Gastroesophageal sphincter (tissue), 4 donors: Measurements from ENCODE around the gene PLPP3. TPM values are rescaled to one million over a fixed set of nuclear protein-coding genes. Genes with fewer than 3 reads are reported as not detected.

Experiments
- ATAC-seq: fragments of 150-250 bp; one replicate; pipeline ENCODE4 v1.9.1; 2016; ENCODE audit warnings: mild to moderate bottlenecking, moderate library complexity
- H3K27ac ChIP-seq, 4 donors: fragments of 200-600 bp; sonication (generic) in 3 of 4; 1 replicate in 3 of 4; 2 replicates in 1 of 4; pipeline ENCODE4 v1.5.1; 2016 to 2019
- H3K27me3 ChIP-seq: fragments of 200-600 bp; sonication (generic); one replicate; pipeline ENCODE4 v1.5.1; 2019
- H3K36me3 ChIP-seq, 2 donors: fragments of 200-600 bp; sonication (generic); one replicate each; pipeline ENCODE4 v1.5.1; 2019; ENCODE audit warnings: control low read depth in 1 of 2
- H3K4me1 ChIP-seq, 3 donors: fragments of 200-600 bp; sonication (generic); 1 replicate in 2 of 3; 2 replicates in 1 of 3; pipeline ENCODE4 v1.5.1; 2016 to 2019; ENCODE audit warnings: control low read depth in 2 of 3
- H3K4me3 ChIP-seq, 2 donors: fragments of 200-600 bp; sonication (generic); one replicate each; pipeline ENCODE4 v1.5.1; 2019; ENCODE audit warnings: mild to moderate bottlenecking in 1 of 2, moderate library complexity in 1 of 2
- H3K9me3 ChIP-seq, 3 donors: fragments of 200-600 bp; sonication (generic); one replicate each; pipeline ENCODE4 v1.5.1; 2017 to 2019; ENCODE audit warnings: control low read depth in 2 of 3
- EP300 ChIP-seq: sonication (generic); formaldehyde crosslinking; IDR thresholded peaks from one replicate; pipeline ENCODE4 v1.6.1; 2017; ENCODE audit warnings: antibody characterized with exemption, mild to moderate bottlenecking
- POLR2A ChIP-seq, 2 donors: fragments of 450-650 bp; IDR thresholded peaks; one replicate each; pipeline ENCODE4 v1.6.1; 2017; ENCODE audit warnings: antibody characterized with exemption in 2 of 2, mild to moderate bottlenecking in 2 of 2, moderate library complexity in 1 of 2
- POLR2AphosphoS5 ChIP-seq: sonication (generic); formaldehyde crosslinking; IDR thresholded peaks from one replicate; pipeline ENCODE4 v1.6.1; 2017; ENCODE audit warnings: antibody characterized with exemption
- WGBS, 2 donors: methylation state at CpG; one replicate each; pipeline ENCODE4 v1.1.5; 2018; ENCODE audit warnings: low coverage in 1 of 2; 5-methylcytosine and 5-hydroxymethylcytosine counted together
- total RNA-seq, 4 donors: library from RNA; depleted of rRNA; stranded (reverse); fragments of >200 nt; gene quantifications; one replicate each; pipeline ENCODE4 v1.1.0, GENCODE V29; 2016
- TF ChIP-seq, protein P1 (sequence below), 4 experiments: fragments of 200-600 bp in 2 of 4; fragments of 450-650 bp in 2 of 4; sonication (generic) in 1 of 4; IDR thresholded peaks; one replicate each; pipeline ENCODE4 v1.5.1; 2017 to 2019; ENCODE audit warnings: antibody characterized with exemption in 4 of 4, mild to moderate bottlenecking in 2 of 4, moderate library complexity in 2 of 4

PLPP3 gene
- total RNA-seq, 4 donors from 2014 or later, result 127 to 219 (median 164) TPM

DNA sequence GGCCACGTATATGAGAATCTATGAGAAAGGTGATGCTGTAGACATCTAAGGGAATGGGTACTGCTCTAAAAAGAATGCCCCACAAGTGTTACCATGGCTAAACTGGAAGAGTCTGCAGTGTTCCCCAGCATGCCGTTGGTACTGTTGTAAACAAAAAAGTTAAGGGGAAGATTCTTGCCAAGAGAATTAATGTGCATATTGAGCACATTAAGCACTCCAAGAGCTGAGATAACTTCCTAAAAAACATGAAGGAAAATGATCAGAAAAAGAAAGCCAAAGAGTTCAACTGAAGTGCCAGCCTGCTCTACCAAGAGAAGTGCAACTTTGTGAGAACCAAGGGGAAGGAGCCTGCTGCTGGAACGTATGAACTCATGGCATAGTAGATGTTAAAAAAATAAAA lies 40.8 kb downstream of the PLPP3 start:
- no peak overlapping the region for H3K4me3 ChIP-seq
- no peaks in the 10 kb centered on the region for H3K27me3 ChIP-seq
- 29 to 34% methylated on average over 2 to 3 of the region's 3 CpGs for WGBS, 2 donors
- H3K27ac ChIP-seq, result no peak overlapping the region
- no peak for ATAC-seq
- peaks cover 6 to 56% (median 11%) of the 10 kb centered on the region in 3 donors for H3K4me1 ChIP-seq
- TF ChIP-seq EP300 (no peak), POLR2A (IDR thresholded peaks at IDR 0.05) (no peak), POLR2AphosphoS5 (no peak)
- TF ChIP-seq, protein P1, sequence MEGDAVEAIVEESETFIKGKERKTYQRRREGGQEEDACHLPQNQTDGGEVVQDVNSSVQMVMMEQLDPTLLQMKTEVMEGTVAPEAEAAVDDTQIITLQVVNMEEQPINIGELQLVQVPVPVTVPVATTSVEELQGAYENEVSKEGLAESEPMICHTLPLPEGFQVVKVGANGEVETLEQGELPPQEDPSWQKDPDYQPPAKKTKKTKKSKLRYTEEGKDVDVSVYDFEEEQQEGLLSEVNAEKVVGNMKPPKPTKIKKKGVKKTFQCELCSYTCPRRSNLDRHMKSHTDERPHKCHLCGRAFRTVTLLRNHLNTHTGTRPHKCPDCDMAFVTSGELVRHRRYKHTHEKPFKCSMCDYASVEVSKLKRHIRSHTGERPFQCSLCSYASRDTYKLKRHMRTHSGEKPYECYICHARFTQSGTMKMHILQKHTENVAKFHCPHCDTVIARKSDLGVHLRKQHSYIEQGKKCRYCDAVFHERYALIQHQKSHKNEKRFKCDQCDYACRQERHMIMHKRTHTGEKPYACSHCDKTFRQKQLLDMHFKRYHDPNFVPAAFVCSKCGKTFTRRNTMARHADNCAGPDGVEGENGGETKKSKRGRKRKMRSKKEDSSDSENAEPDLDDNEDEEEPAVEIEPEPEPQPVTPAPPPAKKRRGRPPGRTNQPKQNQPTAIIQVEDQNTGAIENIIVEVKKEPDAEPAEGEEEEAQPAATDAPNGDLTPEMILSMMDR (IDR thresholded peaks at IDR 0.05), result no peak
- no peaks in the 10 kb centered on the region for H3K9me3 ChIP-seq
- peaks cover 2 to 36% of the 10 kb centered on the region in 2 donors for H3K36me3 ChIP-seq

DNA sequence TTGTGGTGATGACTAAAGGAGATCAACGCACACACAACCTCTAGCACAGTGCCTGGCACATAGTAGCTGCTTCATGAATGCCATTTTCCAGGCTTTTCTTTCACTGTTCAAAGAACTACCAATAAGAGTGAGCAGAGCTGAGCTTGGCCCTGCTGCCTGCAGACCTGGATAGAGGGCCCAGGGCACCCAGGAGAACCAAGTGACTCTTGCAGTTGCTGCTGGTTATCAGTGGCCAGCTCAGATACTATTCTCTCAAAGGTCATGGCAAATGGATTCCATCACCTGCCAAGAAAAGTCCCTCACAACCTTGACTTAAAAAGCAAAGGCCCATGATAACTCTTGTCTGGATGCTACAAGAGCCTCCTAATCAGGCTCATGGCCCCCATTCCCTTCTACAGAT lies 41.7 kb downstream of the PLPP3 start:
- 100% methylated on average over 1 of the region's 1 CpG for WGBS, 2 donors
- Histone ChIP-seq H3K4me3 (no peak overlapping the region), H3K27ac (no peak overlapping the region), H3K9me3 (no peaks in the 10 kb centered on the region), H3K36me3 (peaks cover 3 to 45% of the 10 kb centered on the region in 2 donors), H3K4me1 (peaks cover 6 to 58% (median 11%) of the 10 kb centered on the region in 3 donors), H3K27me3 (no peaks in the 10 kb centered on the region)
- no peak for ATAC-seq
- TF ChIP-seq POLR2AphosphoS5 (no peak), POLR2A (IDR thresholded peaks at IDR 0.05) (no peak), EP300 (no peak)
- TF ChIP-seq, protein P1 (IDR thresholded peaks at IDR 0.05), result no peak

DNA sequence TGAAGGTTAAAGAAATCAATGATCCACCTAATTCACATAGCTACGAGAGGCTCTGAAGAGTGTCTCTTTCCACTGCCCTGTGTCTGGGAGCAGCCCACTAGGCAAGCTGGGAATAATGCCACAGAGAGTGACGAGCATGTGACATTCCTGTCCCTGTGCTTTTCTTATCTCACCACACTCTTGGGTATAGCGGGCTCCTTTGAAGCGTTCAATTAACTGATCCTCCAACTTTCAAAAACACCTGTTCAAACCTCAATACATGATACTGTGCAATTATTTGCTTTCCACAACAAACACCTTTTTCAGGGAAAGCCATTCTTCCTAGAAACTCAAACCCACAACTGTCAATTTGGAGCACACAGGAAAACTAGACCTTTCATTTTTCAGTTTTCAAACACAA lies 43.4 kb downstream of the PLPP3 start:
- ATAC-seq, result no peak
- Histone ChIP-seq H3K27ac (no peak overlapping the region), H3K36me3 (peaks cover 3 to 53% of the 10 kb centered on the region in 2 donors), H3K27me3 (no peaks in the 10 kb centered on the region), H3K4me3 (no peak overlapping the region), H3K4me1 (peaks cover 6 to 44% (median 11%) of the 10 kb centered on the region in 3 donors), H3K9me3 (no peaks in the 10 kb centered on the region)
- TF ChIP-seq POLR2AphosphoS5, result no peak
- no peak for TF ChIP-seq POLR2A (IDR thresholded peaks at IDR 0.05)
- 83 to 85% methylated on average over 4 of the region's 4 CpGs for WGBS, 2 donors

DNA sequence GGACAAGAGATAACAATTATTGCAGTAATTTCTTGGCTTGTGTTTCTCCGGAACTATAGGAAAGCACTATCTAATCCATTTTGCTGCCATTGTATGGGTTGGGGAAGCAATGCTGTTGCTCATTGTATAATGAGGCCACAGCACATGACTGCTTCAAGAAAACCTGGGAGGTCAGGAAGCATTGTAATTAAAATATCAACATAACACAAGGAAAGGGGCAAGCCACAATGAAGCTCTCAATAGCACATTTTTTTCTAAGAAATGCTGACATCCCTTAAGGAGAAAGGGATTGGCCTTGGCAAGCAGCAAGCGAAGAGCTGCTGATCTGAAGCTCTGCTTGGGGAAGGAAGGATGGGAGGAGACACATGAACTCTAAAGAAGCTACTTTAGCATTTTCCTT lies 44.0 kb downstream of the PLPP3 start:
- no peaks in the 10 kb centered on the region for H3K27me3 ChIP-seq
- H3K4me1 ChIP-seq, result peaks cover 5 to 42% (median 12%) of the 10 kb centered on the region in 3 donors
- TF ChIP-seq, protein P1 (IDR thresholded peaks at IDR 0.05), result no peak
- TF ChIP-seq EP300 (no peak), POLR2A (IDR thresholded peaks at IDR 0.05) (no peak), POLR2AphosphoS5 (no peak)
- peaks cover 3 to 53% of the 10 kb centered on the region in 2 donors for H3K36me3 ChIP-seq
- 100% methylated on average over 1 of the region's 2 CpGs for WGBS, 2 donors
- no peak for ATAC-seq
- no peaks in the 10 kb centered on the region for H3K9me3 ChIP-seq
- H3K27ac ChIP-seq, result no peak overlapping the region
- no peak overlapping the region for H3K4me3 ChIP-seq

DNA sequence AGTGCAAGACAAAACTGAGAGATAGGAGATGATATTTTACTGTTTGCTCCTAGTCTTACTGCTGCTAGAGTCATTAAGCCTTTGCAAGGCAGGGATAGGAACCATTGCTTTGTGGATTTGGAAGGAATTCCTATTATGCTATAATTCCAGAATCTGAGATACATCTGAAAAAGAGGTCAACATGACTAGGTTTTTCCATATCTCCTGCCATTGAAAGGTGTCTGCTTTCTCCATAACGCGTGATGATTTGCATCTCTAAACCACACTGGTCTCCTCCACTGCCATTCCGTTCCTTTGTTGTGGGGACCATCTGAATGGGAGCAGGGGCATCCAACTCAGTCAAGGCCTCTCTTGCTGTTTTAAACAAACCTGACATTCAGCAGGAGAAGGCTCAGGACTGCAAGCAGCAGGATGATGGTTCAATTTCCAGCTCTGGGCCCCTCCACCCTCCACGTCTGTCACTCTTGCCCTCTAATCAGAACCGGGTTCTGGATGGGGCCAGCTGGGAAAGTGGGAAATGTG lies 45.2 kb downstream of the PLPP3 start:
- H3K9me3 ChIP-seq, result no peaks in the 10 kb centered on the region
- no peak overlapping the region for H3K27ac ChIP-seq
- TF ChIP-seq EP300 (no peak), POLR2AphosphoS5 (no peak), POLR2A (IDR thresholded peaks at IDR 0.05) (no peak)
- TF ChIP-seq, protein P1 (IDR thresholded peaks at IDR 0.05), result no peak
- no peak for ATAC-seq
- 82 to 83% methylated on average over 1 to 5 of the region's 5 CpGs for WGBS, 2 donors
- peaks cover 0 to 40% (median 9%) of the 10 kb centered on the region in 3 donors for H3K4me1 ChIP-seq
- H3K36me3 ChIP-seq, result peaks cover 3 to 53% of the 10 kb centered on the region in 2 donors
- H3K4me3 ChIP-seq, result no peak overlapping the region
- H3K27me3 ChIP-seq, result no peaks in the 10 kb centered on the region
